ENCODE results near the gene POLR1B. TPM values are rescaled to one million over a fixed set of nuclear protein-coding genes. Genes with fewer than 3 reads are reported as not detected.
"Not testable (repeated sequence)": the region's sequence is repeated elsewhere in the genome, so short reads cannot be mapped to it uniquely, and the experiment has no call there.

POLR1B gene
- total and polyA plus RNA-seq, 4 donors, result 6.5 to 23.8 (median 10.8) TPM

GRCh38 chr2:112566104-112566503 lies 23.8 kb downstream of the POLR1B start (continued):
- TF ChIP-seq CTCF (IDR thresholded peaks at IDR 0.05; ENCODE audit: low read depth, low read length, missing input control) (no peak), NR2F2 (IDR thresholded peaks at IDR 0.05) (no peak), JUND (IDR thresholded peaks at IDR 0.05) (no peak)

GRCh38 chr2:112566508-112566907 lies 24.2 kb downstream of the POLR1B start:
- not testable (repeated sequence) for H3K27ac ChIP-seq (ENCODE audit: low read depth in 1 of 2, low read length in 2 of 2); H3K4me1 ChIP-seq (ENCODE audit: control insufficient read depth in 4 of 4, insufficient read depth in 4 of 4, low read length in 3 of 4); H3K9ac ChIP-seq (ENCODE audit: low read depth in 1 of 2, low read length in 2 of 2); H3K27me3 ChIP-seq (ENCODE audit: control insufficient read depth in 4 of 4, insufficient read depth in 4 of 4, low read length in 3 of 4); H3K4me3 ChIP-seq (ENCODE audit: low read depth in 1 of 3, low read length in 3 of 3); H3K9me3 ChIP-seq (ENCODE audit: control insufficient read depth in 4 of 4, low read length in 3 of 4); DNase-seq (ENCODE audit: low spot score)
- 98% methylated on average over 5 of the region's 5 CpGs for WGBS
- H3K36me3 ChIP-seq (ENCODE audit: control insufficient read depth in 4 of 4, insufficient read depth in 3 of 4, low read depth in 1 of 4, low read length in 3 of 4), result peaks cover 19 to 69% (median 47%) of the 10 kb centered on the region in 4 donors

GRCh38 chr2:112572005-112572404 lies 29.7 kb downstream of the POLR1B start:
- no peaks in the 10 kb centered on the region for H3K27me3 ChIP-seq (ENCODE audit: control insufficient read depth in 4 of 4, insufficient read depth in 4 of 4, low read length in 3 of 4)
- H3K9ac ChIP-seq (ENCODE audit: low read depth in 1 of 2, low read length in 2 of 2), result no peak overlapping the region
- DNase-seq (ENCODE audit: low spot score), result no peak
- WGBS, result 88% methylated on average over 7 of the region's 7 CpGs
- H3K4me3 ChIP-seq (ENCODE audit: low read depth in 1 of 3, low read length in 3 of 3), result no peak overlapping the region
- H3K27ac ChIP-seq (ENCODE audit: low read depth in 1 of 2, low read length in 2 of 2), result no peak overlapping the region
- no peak for TF ChIP-seq JUND (IDR thresholded peaks at IDR 0.05)
- no peak for TF ChIP-seq NR2F2 (IDR thresholded peaks at IDR 0.05)
- TF ChIP-seq CTCF (IDR thresholded peaks at IDR 0.05; ENCODE audit: low read depth, low read length, missing input control), result no peak
- TF ChIP-seq MAX (IDR thresholded peaks at IDR 0.05), result no peak
- TF ChIP-seq RXRA (IDR thresholded peaks at IDR 0.05), result no peak
- TF ChIP-seq TAF1 (conservative IDR thresholded peaks at IDR 0.05), result no peak
- TF ChIP-seq RAD21 (IDR thresholded peaks at IDR 0.05), result no peak
- TF ChIP-seq HNF4A (conservative IDR thresholded peaks at IDR 0.05), result no peak
- no peak for TF ChIP-seq FOXA2 (IDR thresholded peaks at IDR 0.05)
- no peak for TF ChIP-seq REST (IDR thresholded peaks at IDR 0.05)
- peaks cover 24 to 78% (median 64%) of the 10 kb centered on the region in 4 donors for H3K36me3 ChIP-seq (ENCODE audit: control insufficient read depth in 4 of 4, insufficient read depth in 3 of 4, low read depth in 1 of 4, low read length in 3 of 4)
- H3K4me1 ChIP-seq (ENCODE audit: control insufficient read depth in 4 of 4, insufficient read depth in 4 of 4, low read length in 3 of 4), result no peaks in the 10 kb centered on the region
- no peaks in the 10 kb centered on the region for H3K9me3 ChIP-seq (ENCODE audit: control insufficient read depth in 4 of 4, low read length in 3 of 4)
